ENCODE measurements around the gene SUCLG2. TPM values are rescaled to one million over a fixed set of nuclear protein-coding genes. Genes with fewer than 3 reads are reported as not detected.

Gene SUCLG2
- total RNA-seq, 4 donors from 2014 or later = 55.2 to 69.3 (median 63.4) TPM

GRCh38 chr3:67416703-67417102, 237.7 kb downstream of the SUCLG2 start:
- TF ChIP-seq POLR2AphosphoS5 (IDR thresholded peaks at IDR 0.05) (no peak), EP300 (IDR thresholded peaks at IDR 0.05) (no peak), POLR2A (IDR thresholded peaks at IDR 0.05; ENCODE audit: low read depth) (no peak), CTCF (IDR thresholded peaks at IDR 0.05) (no peak)
- no peak for DNase-seq (ENCODE audit: extremely low spot score)
- 91% methylated on average over 1 of the region's 1 CpG for WGBS
- Histone ChIP-seq H3K4me1 (peaks cover 0 to 9% (median 0%) of the 10 kb centered on the region in 4 donors), H3K27ac (replicated peaks in 1 of 4) (no peak overlapping the region), H3K4me3 (no peak overlapping the region), H3K27me3 (no peaks in the 10 kb centered on the region), H3K36me3 (no peaks in the 10 kb centered on the region), H3K9me3 (peaks cover 0 to 11% (median 3%) of the 10 kb centered on the region in 4 donors)
- intact Hi-C loops (cut with DNase I) = no loop called here

- DNase-seq (ENCODE audit: extremely low spot score) = no peak
- peaks cover 0 to 9% (median 0%) of the 10 kb centered on the region in 4 donors for H3K4me1 ChIP-seq
- TF ChIP-seq CTCF (IDR thresholded peaks at IDR 0.05) (no peak), POLR2A (IDR thresholded peaks at IDR 0.05; ENCODE audit: low read depth) (no peak), EP300 (IDR thresholded peaks at IDR 0.05) (no peak), POLR2AphosphoS5 (IDR thresholded peaks at IDR 0.05) (no peak)
- intact Hi-C loops (cut with DNase I) = no loop called here
- H3K9me3 ChIP-seq = peaks cover 0 to 7% (median 2%) of the 10 kb centered on the region in 4 donors
- no peaks in the 10 kb centered on the region for H3K36me3 ChIP-seq
- H3K4me3 ChIP-seq = no peak overlapping the region
- 27% methylated on average over 1 of the region's 1 CpG for WGBS
- H3K27me3 ChIP-seq = no peaks in the 10 kb centered on the region
- H3K27ac ChIP-seq (replicated peaks in 1 of 4) = no peak overlapping the region
Measured at GRCh38 chr3:67415511-67415910, 238.9 kb downstream of the SUCLG2 start.

- DNase-seq (ENCODE audit: extremely low spot score) = no peak
- H3K27me3 ChIP-seq = no peaks in the 10 kb centered on the region
- H3K36me3 ChIP-seq = no peaks in the 10 kb centered on the region
- 94% methylated on average over 5 of the region's 5 CpGs for WGBS
- TF ChIP-seq CTCF (IDR thresholded peaks at IDR 0.05) (no peak), EP300 (IDR thresholded peaks at IDR 0.05) (no peak), POLR2A (IDR thresholded peaks at IDR 0.05; ENCODE audit: low read depth) (no peak), POLR2AphosphoS5 (IDR thresholded peaks at IDR 0.05) (no peak)
- H3K27ac ChIP-seq (replicated peaks in 1 of 4) = no peak overlapping the region
- no peaks in the 10 kb centered on the region for H3K9me3 ChIP-seq
- H3K4me3 ChIP-seq = no peak overlapping the region
- H3K4me1 ChIP-seq = peaks cover 0 to 9% (median 0%) of the 10 kb centered on the region in 4 donors
- intact Hi-C loops (cut with DNase I) = no loop called here
Measured at GRCh38 chr3:67414740-67415139, 239.7 kb downstream of the SUCLG2 start.

- no peaks in the 10 kb centered on the region for H3K4me1 ChIP-seq
- no peak overlapping the region for H3K27ac ChIP-seq (replicated peaks in 1 of 4)
- H3K9me3 ChIP-seq = no peaks in the 10 kb centered on the region
- no peaks in the 10 kb centered on the region for H3K27me3 ChIP-seq
- intact Hi-C loops (cut with DNase I) = no loop called here
- H3K4me3 ChIP-seq = no peak overlapping the region
- peaks cover 5 to 16% (median 5%) of the 10 kb centered on the region in 4 donors for H3K36me3 ChIP-seq
- no peak for DNase-seq (ENCODE audit: extremely low spot score)
- no peak for TF ChIP-seq EP300 (IDR thresholded peaks at IDR 0.05)
- TF ChIP-seq CTCF (IDR thresholded peaks at IDR 0.05) = no peak
- no peak for TF ChIP-seq POLR2AphosphoS5 (IDR thresholded peaks at IDR 0.05)
Measured at GRCh38 chr3:67405193-67405592, 249.2 kb downstream of the SUCLG2 start.

GRCh38 chr3:67402873-67403272, 251.5 kb downstream of the SUCLG2 start:
- TF ChIP-seq CTCF (IDR thresholded peaks at IDR 0.05) (no peak), POLR2A (IDR thresholded peaks at IDR 0.05; ENCODE audit: low read depth) (no peak), POLR2AphosphoS5 (IDR thresholded peaks at IDR 0.05) (no peak), EP300 (IDR thresholded peaks at IDR 0.05) (no peak)
- no peak for DNase-seq (ENCODE audit: extremely low spot score)
- no peak overlapping the region for H3K27ac ChIP-seq (replicated peaks in 1 of 4)
- H3K27me3 ChIP-seq = no peaks in the 10 kb centered on the region
- H3K4me1 ChIP-seq = no peaks in the 10 kb centered on the region
- peaks cover 5 to 18% (median 6%) of the 10 kb centered on the region in 4 donors for H3K36me3 ChIP-seq
- H3K4me3 ChIP-seq = no peak overlapping the region
- intact Hi-C loops (cut with DNase I) = no loop called here
- WGBS = 91% methylated on average over 3 of the region's 3 CpGs
- H3K9me3 ChIP-seq = no peaks in the 10 kb centered on the region
